GM12878 (cell line): ENCODE measurements around the gene F2RL1. TPM values are rescaled to one million over a fixed set of nuclear protein-coding genes. Genes with fewer than 3 reads are reported as not detected.

Experiments
- ATAC-seq: fragments of 200-7000 bp; cut with Tn5 transposase; 3 replicates; pipeline ENCODE4 v1.9.1; 2020; ENCODE audit warnings: mild to moderate bottlenecking, moderate library complexity
- BruUV-seq: library from RNA; stranded (reverse); fragments of 400-500 nt; replicated peaks from 2 replicates; lab custom pipeline; 2021; lab: Mats Ljungman, UMichigan
- CTCF ChIA-PET: fragments of 300-600 bp; sonication (Branson Sonifier 250); formaldehyde crosslinking; extraction: SDS; loops from one replicate; lab custom pipeline; 2021; ENCODE audit warnings: inconsistent platforms; lab: Yijun Ruan, JAX
- POLR2A ChIA-PET: fragments of 350-600 bp; formaldehyde crosslinking; extraction: SDS; loops from one replicate; lab custom pipeline; 2021; ENCODE audit warnings: inconsistent platforms; lab: Charles Lee
- RAD21 ChIA-PET: fragments of 300-600 bp; sonication (Branson Sonifier 250); formaldehyde crosslinking; loops from one replicate; lab custom pipeline; 2023; ENCODE audit warnings: antibody characterized with exemption; ENCODE audit not compliant: unreplicated experiment; lab: Charles Lee
- SMC1A ChIA-PET: fragments of 300-600 bp; sonication (Branson Sonifier 250); formaldehyde crosslinking; loops from one replicate; lab custom pipeline; 2023; ENCODE audit not compliant: unreplicated experiment, uncharacterized antibody; lab: Charles Lee
- DNase-seq: peaks from one replicate; pipeline ENCODE4 v3.0.0-alpha.2; 2011; ENCODE audit warnings: low read depth, low spot score
- FAIRE-seq: peaks from 3 replicates; lab custom pipeline; 2011; peaks lifted over from hg19 to GRCh38; lab: Jason Lieb, UNC
- H2AFZ ChIP-seq: 2 replicates; pipeline ENCODE4 v1.6.0; 2011; ENCODE audit warnings: low read depth, low read length, control low read depth; ENCODE audit not compliant: control insufficient read depth
- H3K27ac ChIP-seq: 2 replicates; pipeline ENCODE4 v1.5.1; 2011; ENCODE audit warnings: control low read depth; ENCODE audit not compliant: control insufficient read depth, insufficient read depth
- H3K27me3 ChIP-seq, 2 experiments: replicated peaks in 1 of 2; 2 replicates each; pipeline versions ENCODE4 v1.6.0 to v1.6.1; 2011; ENCODE audit warnings: low read length in 1 of 2; ENCODE audit not compliant: control insufficient read depth in 2 of 2, insufficient read depth in 2 of 2
- H3K36me3 ChIP-seq, 2 experiments: 2 replicates each; pipeline ENCODE4 v1.5.1; 2011; ENCODE audit warnings: low read length in 1 of 2; ENCODE audit not compliant: control insufficient read depth in 2 of 2, insufficient read depth in 2 of 2
- H3K4me1 ChIP-seq: 2 replicates; pipeline ENCODE4 v1.6.1; 2011; ENCODE audit warnings: mild to moderate bottlenecking, low read length, moderate library complexity, mixed read lengths; ENCODE audit not compliant: control insufficient read depth, insufficient read depth
- H3K4me2 ChIP-seq: 2 replicates; pipeline ENCODE4 v1.6.0; 2011; ENCODE audit warnings: control low read depth; ENCODE audit not compliant: control insufficient read depth, insufficient read depth
- H3K4me3 ChIP-seq: fragments of 200-600 bp; sonication (generic); 2 replicates; pipeline ENCODE4 v1.5.1; 2016
- H3K79me2 ChIP-seq: 2 replicates; pipeline ENCODE4 v1.6.0; 2011; ENCODE audit warnings: low read length; ENCODE audit not compliant: control insufficient read depth, insufficient read depth
- H3K9ac ChIP-seq: 2 replicates; pipeline ENCODE4 v1.8.0; 2011; ENCODE audit warnings: low read length, control low read depth, mixed read lengths; ENCODE audit not compliant: control insufficient read depth, insufficient read depth
- H3K9me3 ChIP-seq: replicated peaks from 3 replicates; pipeline ENCODE4 v1.5.1; 2011; ENCODE audit warnings: mild to moderate bottlenecking, low read length; ENCODE audit not compliant: control insufficient read depth, insufficient read depth
- H4K20me1 ChIP-seq: 2 replicates; pipeline ENCODE4 v1.6.0; 2011; ENCODE audit not compliant: control insufficient read depth, insufficient read depth
- CBFB ChIP-seq: IDR thresholded peaks from 2 replicates; pipeline ENCODE4 v1.6.1; 2016; ENCODE audit warnings: antibody characterized with exemption, low read depth
- CHD1 ChIP-seq: IDR thresholded peaks from 2 replicates; pipeline ENCODE4 v1.6.1; 2012; ENCODE audit warnings: low read depth, low read length, improper control_type of control experiment
- GABPA ChIP-seq: IDR thresholded peaks from 2 replicates; pipeline ENCODE4 v1.6.1; 2014; ENCODE audit warnings: antibody characterized with exemption, low read depth, mild to moderate bottlenecking, inconsistent platforms
- HCFC1 ChIP-seq: fragments of 150-350 bp; IDR thresholded peaks from 2 replicates; pipeline ENCODE4 v1.6.1; 2014; ENCODE audit warnings: low read length
- IRF4 ChIP-seq: IDR thresholded peaks from 2 replicates; pipeline ENCODE4 v1.6.1; 2011; ENCODE audit warnings: low read depth, low read length
- NFIC ChIP-seq: IDR thresholded peaks from 2 replicates; pipeline ENCODE4 v1.6.1; 2012; ENCODE audit warnings: low read depth, mild to moderate bottlenecking, inconsistent platforms, low read length, moderate library complexity
- NKRF ChIP-seq: fragments of 450-650 bp; conservative IDR thresholded peaks from 2 replicates; pipeline ENCODE4 v1.6.1; 2017; ENCODE audit warnings: mild to moderate bottlenecking, moderate library complexity
- PAX8 ChIP-seq: fragments of 450-650 bp; IDR thresholded peaks from 2 replicates; pipeline ENCODE4 v1.6.1; 2017; ENCODE audit warnings: mild to moderate bottlenecking, moderate library complexity
- POU2F2 ChIP-seq: IDR thresholded peaks from 3 replicates; pipeline ENCODE4 v1.6.1; 2011; ENCODE audit warnings: low read depth, mild to moderate bottlenecking, low read length, borderline replicate concordance
- RELB ChIP-seq: fragments of 450-650 bp; IDR thresholded peaks from 2 replicates; pipeline ENCODE4 v1.6.1; 2017; ENCODE audit warnings: low read depth, mild to moderate bottlenecking, moderate library complexity
- SREBF2 ChIP-seq: IDR thresholded peaks from 2 replicates; pipeline ENCODE4 v1.6.1; 2012; ENCODE audit warnings: mild to moderate bottlenecking, low read length
- SRF ChIP-seq, 2 experiments: IDR thresholded peaks; 2 replicates each; pipeline ENCODE4 v1.6.1; 2011; ENCODE audit warnings: low read depth in 2 of 2, low read length in 2 of 2, mild to moderate bottlenecking in 1 of 2, moderate library complexity in 1 of 2
- TARDBP ChIP-seq: IDR thresholded peaks from 2 replicates; pipeline ENCODE4 v1.6.1; 2016; ENCODE audit warnings: borderline replicate concordance
- ZBTB40 ChIP-seq: fragments of 450-650 bp; IDR thresholded peaks from 2 replicates; pipeline ENCODE4 v1.6.1; 2016; ENCODE audit warnings: mild to moderate bottlenecking, moderate library complexity, borderline replicate concordance
- WGBS: methylation state at CpG from one replicate; pipeline ENCODE4 v1.1.6; 2016; ENCODE audit warnings: low lambda C conversion rate; ENCODE audit not compliant: insufficient replicate concordance, insufficient coverage; ENCODE audit errors: missing lambda C conversion rate; 5-methylcytosine and 5-hydroxymethylcytosine counted together
- in situ Hi-C: fragments of 300-500 bp; cut with MboI; formaldehyde crosslinking; loops from 9 replicates; pipeline ENCODE4 v1.14.3; 2018; ENCODE audit warnings: mixed read lengths
- intact Hi-C: fragments of 100-400 bp; cut with micrococcal nuclease; formaldehyde crosslinking; loops from one replicate; pipeline ENCODE4 v1.14.2; 2022; ENCODE audit not compliant: unreplicated experiment
- polyA plus RNA-seq, 11 experiments: library from polyadenylated mRNA; depleted of rRNA in 4 of 11; unstranded in 6 of 11; stranded (reverse) in 5 of 11; fragments of >200 nt; fragmentation: Nextera tagmentation in 4 of 11; fragmentation: Illumina TruSeq in 1 of 11; extraction: Ambion mirVana in 4 of 11; extraction: Trizol in 1 of 11; gene quantifications; 1 replicate in 1 of 11; 2 replicates in 10 of 11; pipeline versions ENCODE4 v1.2.1 to v1.2.3, GENCODE V29; 2011 to 2016; ENCODE audit warnings: inconsistent platforms in 2 of 11, missing spikeins in 2 of 11, low read depth in 1 of 11
- total RNA-seq, 4 experiments: library from RNA; depleted of rRNA in 3 of 4; stranded (reverse); fragments of >200 nt in 3 of 4; fragmentation: Illumina TruSeq in 1 of 4; extraction: Trizol in 1 of 4; gene quantifications; 2 replicates each; pipeline versions ENCODE4 v1.2.1 to v1.2.3, GENCODE V29; 2013 to 2021

The F2RL1 gene
- total and polyA plus RNA-seq, 10 of the 15 experiments (the other 5 are each of a cell fraction or from before 2014, with no cell fraction given) = 0.04 to 0.10 TPM; not detected in 8

- no peaks in the 10 kb centered on the region for H3K27me3 ChIP-seq
- FAIRE-seq (no peak), DNase-seq (no peak), ATAC-seq (no peak)
- no TSS peak for BruUV-seq
- ChIA-PET CTCF (no interaction called here), POLR2A (no interaction called here), SMC1A (no interaction called here), RAD21 (no interaction called here)
- H3K9me3 ChIP-seq = no peaks in the 10 kb centered on the region
- H3K36me3 ChIP-seq = no peaks in the 10 kb centered on the region
- 7% methylated on average over 1 of the region's 1 CpG for WGBS
- H3K79me2 ChIP-seq = no peaks in the 10 kb centered on the region
- no peak overlapping the region for H3K27ac ChIP-seq
- H3K9ac ChIP-seq = no peak overlapping the region
- no peak overlapping the region for H2AFZ ChIP-seq
- no peak overlapping the region for H3K4me3 ChIP-seq
- H4K20me1 ChIP-seq = no peaks in the 10 kb centered on the region
- no peaks in the 10 kb centered on the region; the same call in 1 of the 2 replicates for H3K4me1 ChIP-seq
- intact Hi-C loops = loop anchor here (10.0 kb wide), 2 partner anchors 382 to 572 kb away; no protein-coding TSS in a partner anchor
- no peak overlapping the region for H3K4me2 ChIP-seq
- no peak for TF ChIP-seq RELB
- TF ChIP-seq GABPA = no peak
- no peak for TF ChIP-seq IRF4
- TF ChIP-seq POU2F2 = no peak
- TF ChIP-seq SRF (IDR thresholded peaks at IDR 0.05; ENCODE audit: low read depth in 2 of 2, low read length in 2 of 2) = no peak
- TF ChIP-seq NKRF = no peak
- no peak for TF ChIP-seq PAX8
- TF ChIP-seq NFIC = no peak
- no peak for TF ChIP-seq CHD1
- TF ChIP-seq CBFB = no peak
- no peak for TF ChIP-seq ZBTB40
- no peak for TF ChIP-seq TARDBP
- no peak for TF ChIP-seq SREBF2
- no peak for TF ChIP-seq HCFC1
- in situ Hi-C loops = no loop called here
Measured at GRCh38 chr5:76863001-76863400, 44.2 kb downstream of the F2RL1 start.
